NCI-H748 (cell line): ENCODE measurements around the gene PIGO.

Experiments
- DNase-seq: peaks from one replicate; lab custom pipeline; 2025; ENCODE audit not compliant: unreplicated experiment; lab: John Stamatoyannopoulos, UW

The PIGO gene

GRCh38 chr9:35072461-35073278 is 23.7 kb downstream of the PIGO start, which contains the start of gene VCP:
Gene VCP (minus strand): TSS chr9:35072625. CDS start chr9:35072353, 272 bp downstream.
- DNase-seq: peak; percentile 100

- DNase-seq: peak; percentile 90
These were observed 24.5 kb downstream of the PIGO start for GRCh38 chr9:35071814-35072460.

- no peak for DNase-seq
These were observed 25.3 kb downstream of the PIGO start for GRCh38 chr9:35070823-35071813.

GRCh38 chr9:35069020-35069419 is 27.4 kb downstream of the PIGO start:
- DNase-seq: no peak

- no peak for DNase-seq
These were observed 29.3 kb downstream of the PIGO start for GRCh38 chr9:35067056-35067455.

GRCh38 chr9:35060548-35061207 is 35.7 kb downstream of the PIGO start:
- DNase-seq: no peak

- DNase-seq: no peak
These were observed 37.0 kb downstream of the PIGO start for GRCh38 chr9:35059438-35059837.

- no peak for DNase-seq
These were observed 39.1 kb downstream of the PIGO start for GRCh38 chr9:35057271-35057620.

GRCh38 chr9:35056571-35057270 is 39.7 kb downstream of the PIGO start:
- no peak for DNase-seq

- no peak for DNase-seq
These were observed 41.3 kb downstream of the PIGO start for GRCh38 chr9:35054871-35055644.

- no peak for DNase-seq
These were observed 42.1 kb downstream of the PIGO start for GRCh38 chr9:35054185-35054835.

GRCh38 chr9:35051069-35051967 is 45.1 kb downstream of the PIGO start:
- DNase-seq: peak; percentile 46

- no peak for DNase-seq
These were observed 47.9 kb downstream of the PIGO start for GRCh38 chr9:35048511-35048910.

GRCh38 chr9:35044071-35044470 is 52.3 kb downstream of the PIGO start:
- no peak for DNase-seq

GRCh38 chr9:35042891-35043545 is 53.4 kb downstream of the PIGO start:
- DNase-seq: no peak

GRCh38 chr9:35042081-35042604 is 54.2 kb downstream of the PIGO start:
- DNase-seq: no peak
